Parathyroid adenoma (tissue), 2 donors: Measurements from ENCODE around the gene GALNTL6.

Experiments
- H2AFZ ChIP-seq: fragments of 300-600 bp; sonication (generic); one replicate; pipeline ENCODE4 v1.7.0; 2017; ENCODE audit warnings: antibody characterized with exemption, mild to moderate bottlenecking
- H3K27ac ChIP-seq: fragments of 300-600 bp; sonication (generic); one replicate; pipeline ENCODE4 v1.7.0; 2017
- H3K27me3 ChIP-seq: fragments of 300-600 bp; sonication (generic); one replicate; pipeline ENCODE4 v1.7.0; 2017; ENCODE audit warnings: low read length; ENCODE audit not compliant: control insufficient read depth, insufficient read depth
- H3K36me3 ChIP-seq: fragments of 300-600 bp; sonication (generic); one replicate; pipeline ENCODE4 v1.7.0; 2017; ENCODE audit warnings: low read length; ENCODE audit not compliant: control insufficient read depth, insufficient read depth
- H3K4me1 ChIP-seq: fragments of 300-600 bp; sonication (generic); one replicate; pipeline ENCODE4 v1.7.0; 2017; ENCODE audit warnings: control low read depth
- H3K4me2 ChIP-seq: fragments of 300-600 bp; sonication (generic); one replicate; pipeline ENCODE4 v1.7.0; 2017; ENCODE audit warnings: low read length
- H3K4me3 ChIP-seq: fragments of 300-600 bp; sonication (generic); one replicate; pipeline ENCODE4 v1.7.0; 2017; ENCODE audit warnings: low read depth, low read length
- H3K79me2 ChIP-seq: fragments of 300-600 bp; sonication (generic); one replicate; pipeline ENCODE4 v1.7.0; 2017; ENCODE audit warnings: control low read depth
- H3K9ac ChIP-seq: fragments of 300-600 bp; sonication (generic); one replicate; pipeline ENCODE4 v1.7.0; 2017; ENCODE audit warnings: mild to moderate bottlenecking
- H3K9me3 ChIP-seq: fragments of 300-600 bp; sonication (generic); one replicate; pipeline ENCODE4 v1.7.0; 2017; ENCODE audit warnings: low read length; ENCODE audit not compliant: control insufficient read depth
- CTCF ChIP-seq: fragments of 300-600 bp; sonication (generic); IDR thresholded peaks from one replicate; pipeline ENCODE4 v1.7.0; 2017; ENCODE audit warnings: antibody characterized with exemption, mild to moderate bottlenecking
- donor health status: primary hyperparathyroidism.

Gene GALNTL6

GRCh38 chr4:172584816-172585215, 771.6 kb downstream of the GALNTL6 start:
- H3K27me3 ChIP-seq: no peaks in the 10 kb centered on the region
- H3K4me2 ChIP-seq: no peak overlapping the region
- no peaks in the 10 kb centered on the region for H3K9me3 ChIP-seq
- TF ChIP-seq CTCF: no peak
- no peak overlapping the region for H3K4me3 ChIP-seq
- H3K27ac ChIP-seq: no peak overlapping the region
- no peak overlapping the region for H2AFZ ChIP-seq
- no peaks in the 10 kb centered on the region for H3K79me2 ChIP-seq
- no peak overlapping the region for H3K9ac ChIP-seq
- H3K36me3 ChIP-seq: no peaks in the 10 kb centered on the region
- no peaks in the 10 kb centered on the region for H3K4me1 ChIP-seq

GRCh38 chr4:172596206-172596605, 783.0 kb downstream of the GALNTL6 start:
- H3K4me2 ChIP-seq: no peak overlapping the region
- H3K27me3 ChIP-seq: no peaks in the 10 kb centered on the region
- no peaks in the 10 kb centered on the region for H3K36me3 ChIP-seq
- H2AFZ ChIP-seq: no peak overlapping the region
- H3K4me3 ChIP-seq: no peak overlapping the region
- H3K9me3 ChIP-seq: no peaks in the 10 kb centered on the region
- no peak overlapping the region for H3K9ac ChIP-seq
- H3K4me1 ChIP-seq: no peaks in the 10 kb centered on the region
- TF ChIP-seq CTCF: no peak
- H3K79me2 ChIP-seq: no peaks in the 10 kb centered on the region
- no peak overlapping the region for H3K27ac ChIP-seq

- H3K9me3 ChIP-seq: no peaks in the 10 kb centered on the region
- H3K27me3 ChIP-seq: no peaks in the 10 kb centered on the region
- H3K4me3 ChIP-seq: no peak overlapping the region
- no peak overlapping the region for H3K27ac ChIP-seq
- H3K79me2 ChIP-seq: no peaks in the 10 kb centered on the region
- H3K4me1 ChIP-seq: no peaks in the 10 kb centered on the region
- H3K9ac ChIP-seq: no peak overlapping the region
- no peak for TF ChIP-seq CTCF
- H2AFZ ChIP-seq: no peak overlapping the region
- H3K4me2 ChIP-seq: no peak overlapping the region
- H3K36me3 ChIP-seq: no peaks in the 10 kb centered on the region
These were observed 786.4 kb downstream of the GALNTL6 start for GRCh38 chr4:172599554-172599953.

GRCh38 chr4:172601195-172601594, 788.0 kb downstream of the GALNTL6 start:
- H3K36me3 ChIP-seq: no peaks in the 10 kb centered on the region
- H3K4me1 ChIP-seq: no peaks in the 10 kb centered on the region
- no peaks in the 10 kb centered on the region for H3K27me3 ChIP-seq
- no peak overlapping the region for H3K9ac ChIP-seq
- H3K4me2 ChIP-seq: no peak overlapping the region
- no peaks in the 10 kb centered on the region for H3K79me2 ChIP-seq
- H3K4me3 ChIP-seq: no peak overlapping the region
- no peak overlapping the region for H2AFZ ChIP-seq
- H3K27ac ChIP-seq: no peak overlapping the region
- H3K9me3 ChIP-seq: no peaks in the 10 kb centered on the region
- no peak for TF ChIP-seq CTCF

GRCh38 chr4:172619218-172619617, 806.0 kb downstream of the GALNTL6 start:
- no peak overlapping the region for H3K4me2 ChIP-seq
- H3K9me3 ChIP-seq: no peaks in the 10 kb centered on the region
- no peak overlapping the region for H3K9ac ChIP-seq
- H3K27ac ChIP-seq: no peak overlapping the region
- no peaks in the 10 kb centered on the region for H3K4me1 ChIP-seq
- H2AFZ ChIP-seq: no peak overlapping the region
- no peaks in the 10 kb centered on the region for H3K27me3 ChIP-seq
- no peak overlapping the region for H3K4me3 ChIP-seq
- no peak for TF ChIP-seq CTCF
- H3K79me2 ChIP-seq: no peaks in the 10 kb centered on the region
- no peaks in the 10 kb centered on the region for H3K36me3 ChIP-seq
